ENCODE results near the gene MDC1. TPM values are rescaled to one million over a fixed set of nuclear protein-coding genes. Genes with fewer than 3 reads are reported as not detected.

Gene MDC1
- 72.2 and 77.6 TPM in 2 replicates for total RNA-seq (2021)
- long read RNA-seq, partial matches to known transcripts: 16 of 23 reads
- long read RNA-seq, other reads (novel, unspliced or antisense): 5 of 23 reads

DNA sequence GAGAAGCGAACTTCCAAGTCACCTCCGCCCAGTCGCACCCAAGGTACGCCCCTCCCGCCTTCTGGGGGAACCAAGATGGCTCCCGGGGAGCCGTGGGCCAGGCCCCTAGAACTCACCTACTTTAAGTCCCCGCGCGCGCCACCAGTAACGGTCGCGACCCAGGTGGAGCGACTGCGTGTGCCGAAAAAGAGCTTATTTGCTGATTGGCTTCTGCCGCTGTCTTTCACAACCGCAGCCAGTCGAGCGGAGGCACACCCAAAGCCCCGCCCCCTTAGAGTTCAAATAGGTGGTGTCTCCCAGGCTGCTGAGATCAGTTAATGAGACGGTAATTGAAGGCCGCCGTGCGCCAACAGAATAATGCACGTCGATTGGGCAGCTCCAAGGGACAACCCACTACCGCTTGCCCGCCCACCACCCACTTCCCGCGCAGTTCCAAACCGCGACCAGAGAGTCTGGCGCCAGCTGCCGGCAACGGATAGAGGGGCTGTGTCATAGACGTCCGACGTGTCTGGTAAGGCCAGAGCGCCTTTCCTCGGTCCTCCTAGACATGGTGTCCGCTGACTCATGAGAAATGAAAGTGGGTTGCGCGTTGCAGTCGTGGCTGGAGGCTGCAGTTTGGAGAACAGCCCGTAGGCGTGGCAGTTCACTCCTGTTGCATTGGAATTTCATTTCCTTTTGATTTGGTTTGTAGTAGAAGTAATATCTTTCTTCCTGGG is at the start of gene MDC1:
MDC1 (minus strand) TSS at position 153 of the 716 bp plus-strand sequence. CDS start 2,106 bp downstream, outside the sequence.
- Histone ChIP-seq H3K4ac (ENCODE audit: low read depth, low read length) (no peak within 1 kb of the TSS), H2AK5ac (ENCODE audit: insufficient read length, low read length) (no peak within 1 kb of the TSS), H4K91ac (ENCODE audit: insufficient read length, low read depth, low read length) (no peak within 1 kb of the TSS), H3K79me1 (ENCODE audit: insufficient read depth, low read depth, low read length, poor library complexity, severe bottlenecking) (no peaks in the 10 kb centered on the region), H4K5ac (ENCODE audit: insufficient read length, low read depth, low read length) (peak within 1 kb of the TSS; percentile 31), H2BK12ac (ENCODE audit: insufficient read length, low read depth, low read length) (no peak within 1 kb of the TSS), H2AFZ (ENCODE audit: low read length) (no peak within 1 kb of the TSS), H4K8ac (replicated peaks; ENCODE audit: insufficient read length, low read depth, low read length) (no peak within 1 kb of the TSS), H2BK15ac (ENCODE audit: low read depth, low read length) (no peak within 1 kb of the TSS), H2BK20ac (ENCODE audit: low read depth, low read length, poor library complexity, severe bottlenecking) (no peak within 1 kb of the TSS), H3K79me2 (ENCODE audit: insufficient read depth, low read length) (peaks cover 11% of the 10 kb centered on the region; the same call in 1 of the 2 replicates), H2BK120ac (ENCODE audit: low read depth, low read length, poor library complexity, severe bottlenecking) (no peak within 1 kb of the TSS), H3K27me3 (ENCODE audit: insufficient read depth, low read length) (no peaks in the 10 kb centered on the region), H3K9ac (ENCODE audit: extremely low read depth, insufficient read length, low read length) (peak within 1 kb of the TSS; percentile 92), H4K20me1 (ENCODE audit: control insufficient read depth, insufficient read depth, insufficient read length) (no peaks in the 10 kb centered on the region), H3T11ph (ENCODE audit: low read length) (no peak within 1 kb of the TSS), H2BK5ac (ENCODE audit: insufficient read length, low read length) (peak within 1 kb of the TSS; percentile 33), H3K14ac (ENCODE audit: insufficient read depth, low read length) (peak within 1 kb of the TSS; percentile 44; the same call in 1 of the 2 replicates), H3K4me1 (ENCODE audit: insufficient read depth, low read length) (no peaks in the 10 kb centered on the region), H3K56ac (ENCODE audit: insufficient read length, low read depth, low read length) (peak within 1 kb of the TSS; percentile 4), H3K4me2 (ENCODE audit: insufficient read depth, insufficient read length, low read length) (peak within 1 kb of the TSS; percentile 78), H3K23ac (ENCODE audit: insufficient read length, low read depth, low read length) (no peak within 1 kb of the TSS), H3K27ac (ENCODE audit: insufficient read length, low read depth, low read length) (peak within 1 kb of the TSS; percentile 90), H3K18ac (ENCODE audit: insufficient read length, low read depth, low read length) (peak within 1 kb of the TSS; percentile 81), H3K9me3 (ENCODE audit: control insufficient read depth, low read depth, low read length) (no peaks in the 10 kb centered on the region), H3K23me2 (ENCODE audit: insufficient read length, low read depth, low read length, poor library complexity, severe bottlenecking) (peaks cover 15% of the 10 kb centered on the region)
- no CpG with 5 or more reads among the region's 48 CpGs for WGBS (ENCODE audit: extremely low coverage, insufficient read length, low lambda C conversion rate)
- Mint-ChIP-seq H3K36me3 (ENCODE audit: insufficient read depth in 1 of 3, low read depth in 3 of 3) (peaks cover 39 to 58% (median 53%) of the 10 kb centered on the region in 3 experiments), H3K4me1 (peaks cover 21 to 28% of the 10 kb centered on the region in 2 experiments), H3K27me3 (ENCODE audit: low read depth) (peaks cover 3% of the 10 kb centered on the region; the same call in 1 of the 2 replicates), H3K27ac (peak within 1 kb of the TSS; percentile 100), H3K9me3 (peaks cover 6 to 7% of the 10 kb centered on the region in 2 experiments; a peak in 4 of 5 replicates), H3K4me3 (peak within 1 kb of the TSS; percentile 93 to 98)
- TF ChIP-seq, protein P1, sequence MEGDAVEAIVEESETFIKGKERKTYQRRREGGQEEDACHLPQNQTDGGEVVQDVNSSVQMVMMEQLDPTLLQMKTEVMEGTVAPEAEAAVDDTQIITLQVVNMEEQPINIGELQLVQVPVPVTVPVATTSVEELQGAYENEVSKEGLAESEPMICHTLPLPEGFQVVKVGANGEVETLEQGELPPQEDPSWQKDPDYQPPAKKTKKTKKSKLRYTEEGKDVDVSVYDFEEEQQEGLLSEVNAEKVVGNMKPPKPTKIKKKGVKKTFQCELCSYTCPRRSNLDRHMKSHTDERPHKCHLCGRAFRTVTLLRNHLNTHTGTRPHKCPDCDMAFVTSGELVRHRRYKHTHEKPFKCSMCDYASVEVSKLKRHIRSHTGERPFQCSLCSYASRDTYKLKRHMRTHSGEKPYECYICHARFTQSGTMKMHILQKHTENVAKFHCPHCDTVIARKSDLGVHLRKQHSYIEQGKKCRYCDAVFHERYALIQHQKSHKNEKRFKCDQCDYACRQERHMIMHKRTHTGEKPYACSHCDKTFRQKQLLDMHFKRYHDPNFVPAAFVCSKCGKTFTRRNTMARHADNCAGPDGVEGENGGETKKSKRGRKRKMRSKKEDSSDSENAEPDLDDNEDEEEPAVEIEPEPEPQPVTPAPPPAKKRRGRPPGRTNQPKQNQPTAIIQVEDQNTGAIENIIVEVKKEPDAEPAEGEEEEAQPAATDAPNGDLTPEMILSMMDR (conservative IDR thresholded peaks at IDR 0.05): peak; percentile 35; the same call in 2 of the 3 replicates
- peak; percentile 100 for DNase-seq

All from H9 (cell line).